Smooth muscle cell (in vitro differentiated cells): ENCODE measurements around the gene IGSF21. TPM values are rescaled to one million over a fixed set of nuclear protein-coding genes. Genes with fewer than 3 reads are reported as not detected.

Experiments used
- DNase-seq: peaks from one replicate; lab custom pipeline; 2025; ENCODE audit not compliant: unreplicated experiment; lab: John Stamatoyannopoulos, UW
- H2AFZ ChIP-seq: fragments of 200-600 bp; sonication (generic); 2 replicates; pipeline ENCODE4 v1.6.0; 2016; ENCODE audit warnings: antibody characterized with exemption, low read depth, mild to moderate bottlenecking
- H3F3A ChIP-seq: fragments of 200-600 bp; sonication (generic); 2 replicates; pipeline ENCODE4 v1.6.0; 2017; ENCODE audit warnings: antibody characterized with exemption, low read depth
- H3K27ac ChIP-seq: fragments of 200-600 bp; sonication (generic); 2 replicates; pipeline ENCODE4 v1.5.1; 2016; ENCODE audit warnings: low read depth, mild to moderate bottlenecking
- H3K27me3 ChIP-seq: fragments of 200-600 bp; sonication (generic); 2 replicates; pipeline ENCODE4 v1.6.1; 2016; ENCODE audit warnings: low read depth, mild to moderate bottlenecking
- H3K36me3 ChIP-seq: fragments of 200-600 bp; sonication (generic); 2 replicates; pipeline ENCODE4 v1.5.1; 2016; ENCODE audit warnings: low read depth
- H3K4me1 ChIP-seq: fragments of 200-600 bp; sonication (generic); 2 replicates; pipeline ENCODE4 v1.5.1; 2016; ENCODE audit warnings: low read depth
- H3K4me2 ChIP-seq: fragments of 200-600 bp; sonication (generic); 2 replicates; pipeline ENCODE4 v1.6.0; 2016; ENCODE audit warnings: mild to moderate bottlenecking
- H3K4me3 ChIP-seq: fragments of 200-600 bp; sonication (generic); 2 replicates; pipeline ENCODE4 v1.5.1; 2016; ENCODE audit warnings: mild to moderate bottlenecking
- H3K79me2 ChIP-seq: fragments of 200-600 bp; sonication (generic); 2 replicates; pipeline ENCODE4 v1.6.0; 2016; ENCODE audit warnings: low read depth, mild to moderate bottlenecking
- H3K9ac ChIP-seq: fragments of 200-600 bp; sonication (generic); 2 replicates; pipeline ENCODE4 v1.6.0; 2016; ENCODE audit warnings: low read depth
- H3K9me3 ChIP-seq: fragments of 200-600 bp; sonication (generic); replicated peaks from 2 replicates; pipeline ENCODE4 v1.5.1; 2016; ENCODE audit warnings: low read depth
- H4K20me1 ChIP-seq: fragments of 200-600 bp; sonication (generic); 2 replicates; pipeline ENCODE4 v1.6.0; 2016; ENCODE audit warnings: low read depth
- CTCF ChIP-seq: fragments of 200-600 bp; sonication (generic); IDR thresholded peaks from 2 replicates; pipeline ENCODE4 v1.5.1; 2017; ENCODE audit warnings: borderline replicate concordance, mild to moderate bottlenecking, antibody characterized with exemption; ENCODE audit not compliant: insufficient read depth, poor library complexity, severe bottlenecking
- WGBS: methylation state at CpG from one replicate; pipeline ENCODE4 v1.1.7; 2016; ENCODE audit warnings: low lambda C conversion rate; 5-methylcytosine and 5-hydroxymethylcytosine counted together
- polyA plus RNA-seq: library from polyadenylated mRNA; unstranded; fragments of >200 nt; fragmentation: Nextera tagmentation; extraction: Ambion mirVana; gene quantifications from 2 replicates; pipeline ENCODE4 v1.2.1, GENCODE V29; 2016
- total RNA-seq: library from RNA; depleted of rRNA; stranded (reverse); fragments of >200 nt; gene quantifications from 2 replicates; pipeline ENCODE4 v1.2.3, GENCODE V29; 2014

The IGSF21 gene
- total and polyA plus RNA-seq, 2 experiments from 2014 or later: not detected

DNA sequence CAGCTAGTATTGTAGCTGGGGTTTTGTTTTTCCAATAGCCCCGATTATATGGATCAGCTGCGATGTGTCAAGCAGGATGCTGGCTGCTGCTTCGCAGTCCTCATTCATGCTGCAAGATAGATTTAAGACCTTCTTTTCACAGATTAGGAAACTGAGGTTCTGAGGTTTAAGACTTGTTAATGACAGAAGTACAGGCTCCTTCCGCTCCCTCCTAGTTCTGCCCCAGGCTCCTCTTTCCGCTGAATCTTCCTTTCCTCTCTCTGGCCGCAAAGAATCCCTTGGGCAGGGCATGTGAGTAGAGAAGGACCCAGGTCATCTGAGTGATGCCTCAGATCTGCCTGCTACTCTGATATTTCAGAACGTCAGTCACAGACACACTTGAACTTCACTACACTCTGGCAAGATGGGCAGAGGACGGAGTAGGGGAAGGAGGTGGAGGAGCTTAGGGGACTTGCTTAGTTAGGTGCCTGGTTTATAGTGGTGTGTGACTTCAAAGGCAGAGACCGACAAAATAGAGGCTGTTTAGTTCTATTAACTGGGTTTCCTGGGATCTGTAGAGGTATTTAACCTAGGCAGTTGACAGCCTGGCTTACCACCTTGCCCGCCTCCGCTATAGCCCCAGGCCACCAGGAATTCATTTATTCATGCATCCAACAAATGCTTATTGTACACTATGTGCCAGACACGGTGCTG is 4.2 kb downstream of the IGSF21 start:
- no peaks in the 10 kb centered on the region for H4K20me1 ChIP-seq
- H3F3A ChIP-seq: no peaks in the 10 kb centered on the region
- DNase-seq: no peak
- H3K79me2 ChIP-seq: no peaks in the 10 kb centered on the region
- H3K4me2 ChIP-seq: no peak overlapping the region
- 55% methylated on average over 12 of the region's 12 CpGs for WGBS
- H3K27ac ChIP-seq: no peak overlapping the region
- no peak overlapping the region for H2AFZ ChIP-seq
- no peaks in the 10 kb centered on the region for H3K36me3 ChIP-seq
- H3K9ac ChIP-seq: no peak overlapping the region
- peaks cover 8% of the 10 kb centered on the region for H3K4me1 ChIP-seq
- no peak for TF ChIP-seq CTCF
- no peaks in the 10 kb centered on the region for H3K9me3 ChIP-seq
- H3K27me3 ChIP-seq: peaks cover 97% of the 10 kb centered on the region
- H3K4me3 ChIP-seq: no peak overlapping the region

GRCh38 chr1:18112611-18113010 is 5.0 kb downstream of the IGSF21 start:
- H3K4me2 ChIP-seq: no peak overlapping the region
- no peaks in the 10 kb centered on the region for H3F3A ChIP-seq
- H3K4me1 ChIP-seq: peaks cover 8% of the 10 kb centered on the region
- TF ChIP-seq CTCF: no peak
- no peaks in the 10 kb centered on the region for H4K20me1 ChIP-seq
- no peaks in the 10 kb centered on the region for H3K9me3 ChIP-seq
- no peak overlapping the region for H3K4me3 ChIP-seq
- no peak overlapping the region for H3K27ac ChIP-seq
- H2AFZ ChIP-seq: no peak overlapping the region
- H3K9ac ChIP-seq: no peak overlapping the region
- peaks cover 97% of the 10 kb centered on the region for H3K27me3 ChIP-seq
- H3K36me3 ChIP-seq: no peaks in the 10 kb centered on the region
- WGBS: 95% methylated on average over 3 of the region's 3 CpGs
- no peak for DNase-seq
- no peaks in the 10 kb centered on the region for H3K79me2 ChIP-seq

GRCh38 chr1:18114726-18115410 is 7.3 kb downstream of the IGSF21 start:
- Histone ChIP-seq H3K36me3 (no peaks in the 10 kb centered on the region), H3K4me1 (peaks cover 3% of the 10 kb centered on the region), H4K20me1 (no peaks in the 10 kb centered on the region), H3F3A (no peaks in the 10 kb centered on the region), H3K9me3 (no peaks in the 10 kb centered on the region), H3K27ac (no peak overlapping the region), H3K79me2 (no peaks in the 10 kb centered on the region), H3K9ac (no peak overlapping the region), H3K4me3 (no peak overlapping the region), H2AFZ (no peak overlapping the region), H3K4me2 (no peak overlapping the region), H3K27me3 (peaks cover 97% of the 10 kb centered on the region)
- WGBS: 73% methylated on average over 3 of the region's 3 CpGs
- no peak for TF ChIP-seq CTCF
- DNase-seq: no peak
